ENCODE measurements around the gene ADAP1.

Gene ADAP1

DNA sequence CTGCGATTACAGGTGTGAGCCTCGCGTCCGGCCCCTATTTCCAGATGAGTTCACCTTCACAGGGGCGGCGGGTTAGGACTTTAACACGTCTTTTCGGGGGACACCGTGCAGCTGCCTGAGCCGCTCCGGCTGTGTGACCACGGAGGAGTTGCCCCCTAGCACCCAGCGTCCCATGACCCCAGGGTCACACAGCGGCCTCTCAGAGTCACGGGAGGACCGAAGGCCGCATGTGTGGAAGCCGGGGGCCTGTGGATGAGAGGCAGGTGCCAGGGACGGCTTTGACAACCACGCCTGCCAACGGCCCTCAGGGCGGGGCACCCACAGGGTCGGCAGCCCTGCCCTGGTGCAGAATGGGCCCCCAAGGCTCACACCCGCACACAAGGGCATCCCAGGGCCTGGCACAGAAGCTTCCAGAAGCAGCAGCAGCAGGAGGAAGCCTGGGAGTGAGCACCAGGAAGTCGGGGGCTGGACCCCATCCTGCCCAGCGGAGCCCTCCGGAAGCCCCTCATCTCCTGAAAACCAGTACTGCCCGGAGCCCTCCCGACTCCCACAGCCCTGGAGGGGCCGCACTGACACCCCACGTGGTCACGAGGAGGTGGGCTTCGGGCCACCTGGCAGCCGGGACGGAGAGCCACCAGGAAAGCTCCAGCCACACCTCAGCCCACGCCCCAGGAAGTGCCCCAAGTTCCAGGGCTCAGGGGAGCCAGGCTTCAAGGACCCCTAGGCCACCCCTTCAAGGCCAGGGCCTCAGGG lies 32.7 kb downstream of the ADAP1 start:
- Histone ChIP-seq H3K36me3 (peaks cover 0 to 37% (median 14%) of the 10 kb centered on the region in 11 experiments; a peak in 17 of 22 replicates), H3K4me3 (peak overlapping the region in 8 of 10 experiments; percentile 2 to 55 (median 40); a peak in 13 of 20 replicates), H3K27ac (peak overlapping the region; percentile 37 to 87 (median 74)), H3K4me2 (peak overlapping the region; percentile 92 to 100 (median 97)), H3K9ac (peak overlapping the region; percentile 39 to 73 (median 64); a peak in 20 of 22 replicates), H4K20me1 (peaks cover 0 to 9% (median 0%) of the 10 kb centered on the region in 11 experiments; a peak in 2 of 22 replicates), H3K27me3 (no peaks in the 10 kb centered on the region), H3K9me3 (replicated peaks in 1 of 11) (no peaks in the 10 kb centered on the region), H3K4me1 (peaks cover 68 to 90% (median 83%) of the 10 kb centered on the region in 10 experiments)
- TF ChIP-seq Cebpa-rat (IDR thresholded peaks at IDR 0.05): no peak

DNA sequence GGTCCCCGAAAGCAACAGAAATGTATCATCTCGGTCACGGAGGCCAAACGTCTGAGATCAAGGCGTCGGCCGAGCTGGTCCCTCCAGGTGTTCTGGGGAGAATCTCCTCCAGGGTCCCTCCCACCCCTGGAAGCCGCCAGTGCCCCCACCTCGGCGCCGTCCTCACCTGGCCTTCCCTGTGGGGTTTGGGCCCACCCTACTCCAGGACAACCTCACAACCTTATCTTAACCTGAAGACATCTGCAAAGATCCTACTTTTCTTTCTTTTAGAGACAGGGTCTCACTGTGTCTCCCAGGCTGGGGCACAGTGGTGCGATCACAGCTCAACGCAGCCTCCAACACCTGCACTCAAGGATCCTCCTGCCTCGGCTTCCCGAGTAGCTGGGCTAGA lies 33.4 kb downstream of the ADAP1 start:
- no peak for TF ChIP-seq Cebpa-rat (IDR thresholded peaks at IDR 0.05)
- peak overlapping the region; percentile 92 to 100 (median 97) for H3K4me2 ChIP-seq
- H3K27me3 ChIP-seq: no peaks in the 10 kb centered on the region
- H3K36me3 ChIP-seq: peaks cover 0 to 40% (median 14%) of the 10 kb centered on the region in 11 experiments; a peak in 17 of 22 replicates
- no peaks in the 10 kb centered on the region for H3K9me3 ChIP-seq (replicated peaks in 1 of 11)
- peak overlapping the region in 2 of 10 experiments; percentile 52 to 55; a peak in 2 of 20 replicates for H3K4me3 ChIP-seq
- H3K27ac ChIP-seq: peak overlapping the region in 10 of 11 experiments; percentile 13 to 87 (median 72); a peak in 14 of 22 replicates
- peak overlapping the region in 9 of 11 experiments; percentile 5 to 73 (median 67); a peak in 10 of 22 replicates for H3K9ac ChIP-seq
- peaks cover 68 to 90% (median 83%) of the 10 kb centered on the region in 10 experiments for H3K4me1 ChIP-seq
- peaks cover 0 to 10% (median 0%) of the 10 kb centered on the region in 11 experiments; a peak in 5 of 22 replicates for H4K20me1 ChIP-seq

DNA sequence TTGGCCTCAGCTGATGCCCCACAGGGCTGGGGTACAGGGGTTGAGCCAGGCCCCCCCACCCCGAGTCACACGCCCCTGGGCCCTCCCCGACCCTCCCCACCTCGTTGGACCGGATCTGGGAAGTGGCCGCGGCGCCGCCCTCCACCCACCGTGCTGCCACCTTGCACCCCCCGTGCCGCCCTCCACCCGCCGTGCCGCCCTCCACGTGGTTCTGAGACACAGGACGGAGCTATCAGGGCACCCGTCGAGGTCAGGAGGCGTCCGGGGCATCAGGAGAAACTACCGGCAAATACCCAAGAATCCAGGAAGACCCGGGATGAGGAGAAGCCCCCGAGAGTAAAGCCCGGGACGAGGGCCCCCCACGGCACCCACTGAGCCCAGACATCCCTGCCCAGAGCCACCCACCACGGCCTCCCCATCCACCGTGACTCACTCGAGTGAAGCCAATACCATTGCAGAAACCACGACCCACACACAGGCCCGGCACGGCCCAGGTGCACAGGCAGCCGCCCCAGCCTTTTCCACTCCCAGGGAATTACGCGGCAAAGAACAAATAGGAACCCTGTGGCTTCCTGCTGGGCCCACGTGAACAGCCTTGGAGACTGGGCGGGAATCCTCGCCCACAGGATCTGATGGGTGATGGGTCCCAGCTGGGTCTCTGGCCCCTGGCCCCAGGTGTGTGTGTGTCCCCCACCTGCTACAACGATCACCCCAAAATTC lies 34.0 kb downstream of the ADAP1 start:
- Histone ChIP-seq H3K9me3 (replicated peaks in 1 of 11) (no peaks in the 10 kb centered on the region), H3K27ac (peak overlapping the region in 9 of 11 experiments; percentile 13 to 87 (median 74); a peak in 9 of 22 replicates), H3K9ac (peak overlapping the region in 9 of 11 experiments; percentile 5 to 73 (median 63); a peak in 7 of 22 replicates), H3K4me1 (peaks cover 68 to 90% (median 83%) of the 10 kb centered on the region in 10 experiments), H3K4me2 (peak overlapping the region; percentile 92 to 100 (median 97)), H3K27me3 (no peaks in the 10 kb centered on the region), H3K36me3 (peaks cover 0 to 42% (median 16%) of the 10 kb centered on the region in 11 experiments; a peak in 17 of 22 replicates), H4K20me1 (peaks cover 0 to 16% (median 4%) of the 10 kb centered on the region in 11 experiments; a peak in 8 of 22 replicates), H3K4me3 (no peak overlapping the region; a peak in 1 of 20 replicates)
- no peak for TF ChIP-seq Cebpa-rat (IDR thresholded peaks at IDR 0.05)

DNA sequence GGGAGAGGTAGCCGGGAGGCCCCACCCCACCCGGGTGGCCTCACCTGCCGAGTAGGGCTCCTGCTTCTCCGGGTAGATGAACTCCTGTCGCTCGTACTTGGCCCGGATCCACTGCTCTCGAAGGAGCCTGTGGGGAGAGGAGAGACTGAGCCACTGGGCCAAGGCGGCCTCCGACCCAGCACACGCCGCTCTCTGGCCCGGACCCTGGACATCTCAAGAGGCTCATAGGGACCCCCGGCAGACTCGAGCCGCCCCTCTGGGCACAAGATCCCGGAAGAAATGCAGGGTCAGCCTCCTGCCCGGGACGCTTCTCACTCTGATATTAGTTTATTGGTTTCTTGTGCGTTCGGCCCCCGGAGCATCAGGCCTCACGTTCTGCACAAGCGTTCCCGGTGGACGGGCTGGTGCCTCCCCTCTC lies 34.5 kb downstream of the ADAP1 start:
- no peaks in the 10 kb centered on the region for H3K9me3 ChIP-seq (replicated peaks in 1 of 11)
- TF ChIP-seq Cebpa-rat (IDR thresholded peaks at IDR 0.05): no peak
- no peaks in the 10 kb centered on the region for H3K27me3 ChIP-seq
- no peak overlapping the region; a peak in 1 of 22 replicates for H3K27ac ChIP-seq
- H3K4me1 ChIP-seq: peaks cover 68 to 88% (median 83%) of the 10 kb centered on the region in 10 experiments
- H3K36me3 ChIP-seq: peaks cover 0 to 48% (median 21%) of the 10 kb centered on the region in 11 experiments; a peak in 17 of 22 replicates
- peaks cover 0 to 22% (median 8%) of the 10 kb centered on the region in 11 experiments; a peak in 11 of 22 replicates for H4K20me1 ChIP-seq
- peak overlapping the region in 7 of 11 experiments; percentile 34 to 100 (median 46); a peak in 8 of 22 replicates for H3K4me2 ChIP-seq
- H3K9ac ChIP-seq: no peak overlapping the region
- H3K4me3 ChIP-seq: no peak overlapping the region

DNA sequence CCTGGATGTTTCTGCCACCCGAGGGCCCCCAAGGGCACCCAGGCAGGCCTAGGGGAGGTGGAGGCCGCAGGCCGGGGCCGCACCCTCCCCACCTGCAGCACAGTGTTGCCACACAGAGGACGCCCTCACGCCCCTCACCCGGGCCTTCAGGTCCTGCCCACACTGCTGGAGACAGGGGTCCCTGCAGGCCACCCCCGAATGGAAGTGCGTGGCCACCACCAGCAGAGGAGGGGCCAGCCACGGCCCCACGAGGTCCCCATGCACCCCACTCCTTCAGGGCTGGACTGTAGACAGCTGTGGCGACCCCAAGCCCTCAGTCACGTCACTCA lies 35.4 kb downstream of the ADAP1 start:
- peaks cover 64 to 90% (median 85%) of the 10 kb centered on the region in 10 experiments for H3K4me1 ChIP-seq
- no peak overlapping the region for H3K4me3 ChIP-seq
- peaks cover 0 to 30% (median 13%) of the 10 kb centered on the region in 11 experiments; a peak in 12 of 22 replicates for H4K20me1 ChIP-seq
- peak overlapping the region in 3 of 11 experiments; percentile 18 to 32 (median 24); a peak in 3 of 22 replicates for H3K9ac ChIP-seq
- H3K27me3 ChIP-seq: no peaks in the 10 kb centered on the region
- peak overlapping the region in 4 of 11 experiments; percentile 10 to 35 (median 24); a peak in 4 of 22 replicates for H3K27ac ChIP-seq
- TF ChIP-seq Cebpa-rat (IDR thresholded peaks at IDR 0.05): no peak
- H3K36me3 ChIP-seq: peaks cover 0 to 57% (median 27%) of the 10 kb centered on the region in 11 experiments; a peak in 17 of 22 replicates
- H3K9me3 ChIP-seq (replicated peaks in 1 of 11): peaks cover 0 to 1% (median 0%) of the 10 kb centered on the region in 11 experiments; a peak in 1 of 22 replicates
- H3K4me2 ChIP-seq: peak overlapping the region in 9 of 11 experiments; percentile 3 to 70 (median 46); a peak in 14 of 22 replicates

DNA sequence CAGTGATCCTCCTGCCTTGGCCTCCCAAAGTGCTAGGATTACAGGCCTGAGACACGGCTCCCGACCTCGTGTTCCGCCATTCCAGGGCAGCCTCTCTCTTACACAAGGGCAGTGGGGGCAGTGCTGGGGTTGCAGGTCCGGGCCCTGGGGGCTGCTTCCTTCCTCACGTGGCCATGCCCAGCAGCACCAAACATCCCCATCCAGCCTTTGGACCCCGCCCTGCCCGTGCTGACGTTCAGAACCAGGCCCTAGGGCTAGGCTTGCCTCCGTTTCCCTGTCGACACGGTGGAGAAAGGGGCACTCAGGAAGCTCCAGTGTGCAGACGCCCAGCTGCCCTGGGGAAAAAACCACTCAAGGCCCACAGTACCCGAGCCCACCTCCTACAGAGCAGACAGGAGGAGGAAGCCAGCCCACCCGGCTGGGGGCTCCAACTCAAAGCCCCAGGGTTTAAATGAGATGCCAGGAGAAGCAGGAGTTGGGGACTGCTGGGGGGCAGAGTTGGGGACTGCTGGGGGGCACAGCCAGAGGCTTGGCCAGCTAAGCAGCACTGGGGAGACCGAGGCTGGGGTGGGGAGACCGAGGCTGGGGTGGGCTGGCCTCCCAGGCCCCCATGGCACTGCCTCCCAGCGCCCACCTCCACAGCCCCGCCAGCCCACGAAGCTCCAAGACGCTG lies 35.9 kb downstream of the ADAP1 start:
- Histone ChIP-seq H3K9ac (peak overlapping the region in 1 of 11 experiments; percentile 32; a peak in 2 of 22 replicates), H3K27me3 (no peaks in the 10 kb centered on the region), H3K27ac (peak overlapping the region in 5 of 11 experiments; percentile 10 to 35 (median 17); a peak in 4 of 22 replicates), H3K36me3 (peaks cover 0 to 62% (median 28%) of the 10 kb centered on the region in 11 experiments; a peak in 17 of 22 replicates), H3K4me2 (peak overlapping the region in 9 of 11 experiments; percentile 3 to 70 (median 46); a peak in 15 of 22 replicates), H4K20me1 (peaks cover 0 to 33% (median 13%) of the 10 kb centered on the region in 11 experiments; a peak in 12 of 22 replicates), H3K4me1 (peaks cover 60 to 90% (median 84%) of the 10 kb centered on the region in 10 experiments), H3K9me3 (replicated peaks in 1 of 11) (peaks cover 0 to 6% (median 0%) of the 10 kb centered on the region in 11 experiments; a peak in 1 of 22 replicates), H3K4me3 (no peak overlapping the region)
- TF ChIP-seq Cebpa-rat (IDR thresholded peaks at IDR 0.05): no peak

DNA sequence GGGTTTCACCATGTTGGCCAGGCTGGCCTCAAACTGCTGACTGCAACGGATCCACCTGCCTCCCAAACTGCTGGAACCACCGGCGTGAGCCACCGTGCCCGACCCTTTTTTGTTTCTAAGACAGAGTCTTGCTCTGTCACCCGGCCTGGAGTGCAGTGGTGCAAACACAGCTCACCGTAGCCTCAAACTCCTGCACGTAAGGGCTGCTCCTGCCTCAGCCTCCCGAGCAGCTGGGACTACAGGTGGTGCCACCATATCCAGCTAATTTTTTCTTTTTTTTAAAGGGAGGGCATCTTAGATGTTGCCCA lies 36.4 kb downstream of the ADAP1 start:
- peaks cover 57 to 91% (median 82%) of the 10 kb centered on the region in 10 experiments for H3K4me1 ChIP-seq
- H3K4me2 ChIP-seq: peak overlapping the region in 6 of 11 experiments; percentile 12 to 70 (median 51); a peak in 6 of 22 replicates
- H3K4me3 ChIP-seq: no peak overlapping the region
- H3K27ac ChIP-seq: 0 out of 22 replicates have a peak overlapping the region, but pooled peaks of 2 of the 11 experiments have one; percentile 15 to 23
- peaks cover 0 to 33% (median 13%) of the 10 kb centered on the region in 11 experiments; a peak in 12 of 22 replicates for H4K20me1 ChIP-seq
- no peak overlapping the region for H3K9ac ChIP-seq
- H3K36me3 ChIP-seq: peaks cover 0 to 65% (median 28%) of the 10 kb centered on the region in 11 experiments; a peak in 17 of 22 replicates
- H3K27me3 ChIP-seq: no peaks in the 10 kb centered on the region
- no peak for TF ChIP-seq Cebpa-rat (IDR thresholded peaks at IDR 0.05)
- H3K9me3 ChIP-seq (replicated peaks in 1 of 11): peaks cover 0 to 10% (median 0%) of the 10 kb centered on the region in 11 experiments; a peak in 1 of 22 replicates

All from BLaER1 treated with 17β-estradiol and CSF1 and Interleukin-3, amounts not matched to agents 10 nM and 100 nM (cell line).